Keratinocyte (primary cell): ENCODE results near the gene HSF4.

Source experiments
- EZH2 ChIP-seq: IDR thresholded peaks from one replicate; pipeline ENCODE4 v1.6.1; 2012; ENCODE audit warnings: inconsistent platforms, mild to moderate bottlenecking, low read length, moderate library complexity
- TF ChIP-seq, protein P1 (sequence below), 3 experiments: IDR thresholded peaks in 1 of 3; conservative IDR thresholded peaks in 1 of 3; optimal IDR thresholded peaks in 1 of 3; 2 replicates in 2 of 3; 3 replicates in 1 of 3; pipeline versions ENCODE3 to v1.5.1; 2011; ENCODE audit warnings: low read length in 3 of 3, mild to moderate bottlenecking in 3 of 3, moderate library complexity in 2 of 3, control low read depth in 1 of 3, inconsistent platforms in 1 of 3; ENCODE audit not compliant: insufficient read depth in 2 of 3; ENCODE audit errors: extremely low read depth in 1 of 3

DNA sequence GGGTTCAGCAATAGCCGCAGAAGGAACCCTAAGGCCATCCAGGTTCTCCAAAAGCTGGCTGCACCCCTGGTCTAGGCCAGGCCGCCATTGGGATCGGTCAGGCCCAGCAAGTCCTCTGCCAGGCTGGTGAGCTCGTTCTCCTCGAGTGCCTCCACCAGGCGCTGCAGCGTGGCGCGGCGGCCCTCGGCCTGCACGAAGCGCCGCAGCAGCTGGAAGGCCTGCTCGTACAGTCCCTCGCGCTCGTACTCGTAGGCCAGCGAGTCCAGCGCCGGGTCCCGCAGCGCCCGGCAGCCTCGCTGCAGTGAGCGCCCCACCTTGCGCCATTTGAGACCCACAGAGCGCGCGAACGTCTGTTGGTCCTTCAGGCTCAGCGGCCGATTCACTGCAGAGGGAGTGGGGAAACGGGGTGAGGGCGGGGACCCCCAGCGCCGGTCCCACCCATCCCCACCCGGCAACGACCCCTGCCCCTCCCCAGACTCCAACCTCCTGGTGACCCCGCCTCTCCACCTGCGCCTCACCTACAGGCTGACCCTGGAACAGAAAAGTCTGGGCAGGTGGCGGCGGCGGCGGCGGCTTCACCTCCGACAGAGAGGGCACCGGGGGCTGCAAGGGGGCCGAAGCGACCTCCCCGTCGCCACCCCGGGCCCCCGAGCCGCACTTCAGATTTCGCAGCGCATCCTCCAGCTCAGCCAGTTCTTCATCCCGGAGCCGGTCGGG, 9.8 kb upstream of the HSF4 start:
- TF ChIP-seq EZH2, result no peak
- TF ChIP-seq, protein P1, sequence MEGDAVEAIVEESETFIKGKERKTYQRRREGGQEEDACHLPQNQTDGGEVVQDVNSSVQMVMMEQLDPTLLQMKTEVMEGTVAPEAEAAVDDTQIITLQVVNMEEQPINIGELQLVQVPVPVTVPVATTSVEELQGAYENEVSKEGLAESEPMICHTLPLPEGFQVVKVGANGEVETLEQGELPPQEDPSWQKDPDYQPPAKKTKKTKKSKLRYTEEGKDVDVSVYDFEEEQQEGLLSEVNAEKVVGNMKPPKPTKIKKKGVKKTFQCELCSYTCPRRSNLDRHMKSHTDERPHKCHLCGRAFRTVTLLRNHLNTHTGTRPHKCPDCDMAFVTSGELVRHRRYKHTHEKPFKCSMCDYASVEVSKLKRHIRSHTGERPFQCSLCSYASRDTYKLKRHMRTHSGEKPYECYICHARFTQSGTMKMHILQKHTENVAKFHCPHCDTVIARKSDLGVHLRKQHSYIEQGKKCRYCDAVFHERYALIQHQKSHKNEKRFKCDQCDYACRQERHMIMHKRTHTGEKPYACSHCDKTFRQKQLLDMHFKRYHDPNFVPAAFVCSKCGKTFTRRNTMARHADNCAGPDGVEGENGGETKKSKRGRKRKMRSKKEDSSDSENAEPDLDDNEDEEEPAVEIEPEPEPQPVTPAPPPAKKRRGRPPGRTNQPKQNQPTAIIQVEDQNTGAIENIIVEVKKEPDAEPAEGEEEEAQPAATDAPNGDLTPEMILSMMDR (optimal IDR thresholded peaks at IDR 0.05 in 1 of 3, IDR thresholded peaks at IDR 0.05 in 1 of 3, conservative IDR thresholded peaks at IDR 0.05 in 1 of 3; ENCODE audit: extremely low read depth in 1 of 3, insufficient read depth in 2 of 3, low read length in 3 of 3), result no peak
